Keratinocyte (primary cell): ENCODE data around the gene CTTN. TPM values are rescaled to one million over a fixed set of nuclear protein-coding genes. Genes with fewer than 3 reads are reported as not detected.

Experiments used
- DNase-seq: peaks from one replicate; pipeline ENCODE4 v3.0.0-alpha.2; 2011; ENCODE audit warnings: low read depth, missing footprints, low spot score
- FAIRE-seq: peaks from 2 replicates; lab custom pipeline; 2011; peaks lifted over from hg19 to GRCh38; lab: Jason Lieb, UNC
- H2AFZ ChIP-seq: 2 replicates; pipeline ENCODE4 v1.6.0; 2012; ENCODE audit warnings: low read length, control low read depth, inconsistent platforms; ENCODE audit not compliant: control insufficient read depth
- H3K27ac ChIP-seq: 2 replicates; pipeline ENCODE4 v1.5.1; 2011; ENCODE audit warnings: low read length; ENCODE audit not compliant: control insufficient read depth, insufficient read depth
- H3K27me3 ChIP-seq: 3 replicates; pipeline ENCODE4 v1.6.0; 2011; ENCODE audit warnings: low read length; ENCODE audit not compliant: control insufficient read depth, insufficient read depth; ENCODE audit errors: extremely low read depth
- H3K36me3 ChIP-seq, 2 experiments: 2 replicates in 1 of 2; 3 replicates in 1 of 2; pipeline ENCODE4 v1.5.1; 2011; ENCODE audit warnings: low read length in 2 of 2, mild to moderate bottlenecking in 1 of 2; ENCODE audit not compliant: control insufficient read depth in 2 of 2, insufficient read depth in 2 of 2; ENCODE audit errors: extremely low read depth in 1 of 2
- H3K4me1 ChIP-seq: 3 replicates; pipeline ENCODE4 v1.5.1; 2011; ENCODE audit warnings: low read length; ENCODE audit not compliant: control insufficient read depth, insufficient read depth; ENCODE audit errors: extremely low read depth
- H3K4me2 ChIP-seq: 3 replicates; pipeline ENCODE4 v1.6.0; 2011; ENCODE audit warnings: low read depth, low read length; ENCODE audit not compliant: control insufficient read depth, insufficient read depth; ENCODE audit errors: extremely low read depth
- H3K4me3 ChIP-seq, 3 experiments: fragments of 200-600 bp in 1 of 3; sonication (generic) in 1 of 3; 2 replicates in 2 of 3; 3 replicates in 1 of 3; pipeline ENCODE4 v1.5.1; 2011 to 2016; ENCODE audit warnings: low read length in 3 of 3, mild to moderate bottlenecking in 3 of 3, control low read depth in 2 of 3, inconsistent platforms in 1 of 3, low read depth in 1 of 3, mixed read lengths in 1 of 3, mixed run types in 1 of 3, moderate library complexity in 1 of 3; ENCODE audit not compliant: control insufficient read depth in 2 of 3, insufficient read depth in 2 of 3; ENCODE audit errors: extremely low read depth in 1 of 3
- H3K79me2 ChIP-seq: 2 replicates; pipeline ENCODE4 v1.6.0; 2012; ENCODE audit warnings: low read length; ENCODE audit not compliant: control insufficient read depth, insufficient read depth
- H3K9ac ChIP-seq: 3 replicates; pipeline ENCODE4 v1.6.0; 2011; ENCODE audit warnings: low read length; ENCODE audit not compliant: control insufficient read depth, insufficient read depth; ENCODE audit errors: extremely low read depth
- H3K9me1 ChIP-seq: 3 replicates; pipeline ENCODE4 v1.6.0; 2011; ENCODE audit warnings: low read length; ENCODE audit not compliant: control insufficient read depth, insufficient read depth; ENCODE audit errors: extremely low read depth
- H3K9me3 ChIP-seq: 2 replicates; pipeline ENCODE4 v1.5.1; 2012; ENCODE audit warnings: low read depth, low read length; ENCODE audit not compliant: control insufficient read depth
- H4K20me1 ChIP-seq: 3 replicates; pipeline ENCODE4 v1.6.0; 2011; ENCODE audit warnings: low read length; ENCODE audit not compliant: control insufficient read depth, insufficient read depth; ENCODE audit errors: extremely low read depth
- EZH2 ChIP-seq: IDR thresholded peaks from one replicate; pipeline ENCODE4 v1.6.1; 2012; ENCODE audit warnings: inconsistent platforms, mild to moderate bottlenecking, low read length, moderate library complexity
- dilution Hi-C: fragments of 300-500 bp; cut with MboI; formaldehyde crosslinking; loops from one replicate; pipeline ENCODE4 v1.7.0; 2020; ENCODE audit warnings: low sequenced_read_pairs; ENCODE audit not compliant: extremely low pct_ligation_motif_present
- polyA plus RNA-seq, 5 experiments: library from polyadenylated mRNA; depleted of rRNA in 3 of 5; stranded (reverse) in 3 of 5; stranded (forward) in 1 of 5; unstranded in 1 of 5; fragments of >200 nt; gene quantifications; 1 replicate in 1 of 5; 2 replicates in 3 of 5; 3 replicates in 1 of 5; pipeline versions ENCODE4 v1.2.1 to v1.2.3, GENCODE V29; 2011 to 2012; ENCODE audit warnings: missing spikeins in 2 of 5, low read depth in 1 of 5, low replicate concordance in 1 of 5
- TF ChIP-seq, protein P1 (sequence below), 3 experiments: IDR thresholded peaks in 1 of 3; conservative IDR thresholded peaks in 1 of 3; optimal IDR thresholded peaks in 1 of 3; 2 replicates in 2 of 3; 3 replicates in 1 of 3; pipeline versions ENCODE3 to v1.5.1; 2011; ENCODE audit warnings: low read length in 3 of 3, mild to moderate bottlenecking in 3 of 3, moderate library complexity in 2 of 3, control low read depth in 1 of 3, inconsistent platforms in 1 of 3; ENCODE audit not compliant: insufficient read depth in 2 of 3; ENCODE audit errors: extremely low read depth in 1 of 3

The CTTN gene
- polyA plus RNA-seq, 1 donor (not counting 4 experiments of a cell fraction or from before 2014, with no cell fraction given): 184 TPM

- no peaks in the 10 kb centered on the region for H3K27me3 ChIP-seq
- no peak for DNase-seq
- no peak overlapping the region for H3K27ac ChIP-seq
- no peak for FAIRE-seq
- H3K4me3 ChIP-seq: no peak overlapping the region
- H4K20me1 ChIP-seq: peaks cover 15% of the 10 kb centered on the region
- H3K9me1 ChIP-seq: no peaks in the 10 kb centered on the region
- dilution Hi-C loops: no loop called here
- H3K9me3 ChIP-seq: no peaks in the 10 kb centered on the region
- no peak overlapping the region for H3K4me2 ChIP-seq
- TF ChIP-seq, protein P1, sequence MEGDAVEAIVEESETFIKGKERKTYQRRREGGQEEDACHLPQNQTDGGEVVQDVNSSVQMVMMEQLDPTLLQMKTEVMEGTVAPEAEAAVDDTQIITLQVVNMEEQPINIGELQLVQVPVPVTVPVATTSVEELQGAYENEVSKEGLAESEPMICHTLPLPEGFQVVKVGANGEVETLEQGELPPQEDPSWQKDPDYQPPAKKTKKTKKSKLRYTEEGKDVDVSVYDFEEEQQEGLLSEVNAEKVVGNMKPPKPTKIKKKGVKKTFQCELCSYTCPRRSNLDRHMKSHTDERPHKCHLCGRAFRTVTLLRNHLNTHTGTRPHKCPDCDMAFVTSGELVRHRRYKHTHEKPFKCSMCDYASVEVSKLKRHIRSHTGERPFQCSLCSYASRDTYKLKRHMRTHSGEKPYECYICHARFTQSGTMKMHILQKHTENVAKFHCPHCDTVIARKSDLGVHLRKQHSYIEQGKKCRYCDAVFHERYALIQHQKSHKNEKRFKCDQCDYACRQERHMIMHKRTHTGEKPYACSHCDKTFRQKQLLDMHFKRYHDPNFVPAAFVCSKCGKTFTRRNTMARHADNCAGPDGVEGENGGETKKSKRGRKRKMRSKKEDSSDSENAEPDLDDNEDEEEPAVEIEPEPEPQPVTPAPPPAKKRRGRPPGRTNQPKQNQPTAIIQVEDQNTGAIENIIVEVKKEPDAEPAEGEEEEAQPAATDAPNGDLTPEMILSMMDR (optimal IDR thresholded peaks at IDR 0.05 in 1 of 3, IDR thresholded peaks at IDR 0.05 in 1 of 3, conservative IDR thresholded peaks at IDR 0.05 in 1 of 3; ENCODE audit: extremely low read depth in 1 of 3, insufficient read depth in 2 of 3, low read length in 3 of 3): no peak
- TF ChIP-seq EZH2: no peak
- no peaks in the 10 kb centered on the region for H3K4me1 ChIP-seq
- H3K79me2 ChIP-seq: peaks cover 47% of the 10 kb centered on the region
- H3K36me3 ChIP-seq: peaks cover 55 to 64% of the 10 kb centered on the region in 2 experiments
- no peak overlapping the region for H3K9ac ChIP-seq
- H2AFZ ChIP-seq: no peak overlapping the region
Observed at GRCh38 chr11:70422692-70423522, 24.6 kb downstream of the CTTN start.

DNA sequence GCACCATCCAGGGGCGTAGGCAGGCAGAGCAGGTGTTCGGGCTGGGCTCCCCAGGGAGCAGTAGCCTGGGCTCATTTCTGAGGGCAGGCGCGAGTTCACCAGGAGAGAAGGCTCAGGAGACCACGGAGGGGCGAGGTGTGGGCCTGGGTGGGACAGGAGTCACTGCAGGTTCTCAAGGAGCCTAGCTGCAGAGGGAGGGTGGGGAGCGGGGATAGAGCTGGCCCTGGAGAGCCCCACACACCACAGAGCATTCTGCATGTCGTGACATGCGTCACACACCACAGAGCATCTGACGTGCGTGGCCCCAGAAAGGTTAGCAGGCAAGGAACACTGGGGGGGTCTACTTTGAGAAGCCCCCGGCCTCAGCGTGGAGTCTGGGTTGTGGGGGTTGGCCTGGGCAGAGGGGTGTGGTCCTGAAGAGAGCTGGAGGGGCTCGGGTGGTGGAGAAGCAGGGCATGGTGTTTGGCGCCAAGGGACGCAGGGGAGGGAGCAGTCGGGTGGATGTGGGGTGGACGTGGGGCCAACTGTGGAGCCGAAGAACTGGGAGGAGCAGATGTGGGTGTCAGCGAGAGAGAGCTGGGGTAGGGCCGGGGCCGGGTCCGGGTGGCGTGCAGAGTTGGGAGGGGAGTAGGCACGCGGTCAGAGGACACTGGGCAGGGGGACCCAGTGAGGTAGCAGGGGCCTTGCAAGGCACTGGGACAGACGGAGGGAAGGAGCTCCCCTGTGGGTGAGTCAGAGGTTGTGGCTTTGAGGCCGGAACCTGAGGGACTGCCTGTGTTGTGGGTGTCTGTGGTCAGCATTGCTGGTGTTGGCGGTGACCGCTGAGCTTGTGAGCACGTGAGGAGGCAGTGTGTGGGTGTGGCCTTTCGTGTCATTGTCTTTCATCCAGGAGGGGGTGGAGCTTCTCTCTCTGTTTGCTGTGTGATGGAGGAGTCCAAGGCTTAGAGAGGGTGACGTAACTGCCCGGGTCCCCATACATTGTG, 25.5 kb downstream of the CTTN start:
- dilution Hi-C loops: no loop called here
- Histone ChIP-seq H3K27ac (no peak overlapping the region), H4K20me1 (peaks cover 15% of the 10 kb centered on the region), H3K36me3 (peaks cover 57 to 61% of the 10 kb centered on the region in 2 experiments), H3K9me1 (no peaks in the 10 kb centered on the region), H3K4me2 (no peak overlapping the region), H3K4me1 (no peaks in the 10 kb centered on the region), H3K4me3 (no peak overlapping the region), H3K79me2 (peaks cover 44% of the 10 kb centered on the region), H3K27me3 (no peaks in the 10 kb centered on the region), H3K9ac (no peak overlapping the region), H3K9me3 (no peaks in the 10 kb centered on the region), H2AFZ (no peak overlapping the region)
- DNase-seq (no peak), FAIRE-seq (no peak)
- TF ChIP-seq EZH2: no peak
- TF ChIP-seq, protein P1 (optimal IDR thresholded peaks at IDR 0.05 in 1 of 3, IDR thresholded peaks at IDR 0.05 in 1 of 3, conservative IDR thresholded peaks at IDR 0.05 in 1 of 3; ENCODE audit: extremely low read depth in 1 of 3, insufficient read depth in 2 of 3, low read length in 3 of 3): no peak
